ENCODE data around the gene PARD3. TPM values are rescaled to one million over a fixed set of nuclear protein-coding genes. Genes with fewer than 3 reads are reported as not detected.
"Not testable (repeated sequence)": the region's sequence is repeated elsewhere in the genome, so short reads cannot be mapped to it uniquely, and the experiment has no call there.

Gene PARD3
- total RNA-seq, 1 experiment from 2014 or later = 51.7 TPM

DNA sequence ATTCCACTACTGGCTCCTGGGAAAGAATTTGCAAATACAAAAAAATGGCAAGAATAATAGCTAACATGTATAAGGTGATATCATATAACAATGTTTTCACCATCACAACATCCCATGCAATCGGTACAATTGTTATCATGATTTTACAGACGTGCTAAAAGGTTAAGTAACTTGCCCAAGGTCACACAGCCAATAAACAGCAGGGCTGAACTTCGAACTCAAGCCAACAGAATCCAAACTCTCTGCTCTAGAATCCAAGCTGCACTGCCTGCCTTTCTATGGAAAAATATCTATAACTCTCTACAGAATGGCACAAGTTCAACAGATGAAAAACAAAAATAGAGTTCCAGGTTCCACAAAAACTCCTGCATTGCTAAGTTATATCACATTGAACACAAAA lies 160.9 kb downstream of the PARD3 start:
- no peak for DNase-seq (ENCODE audit: low read depth)

DNA sequence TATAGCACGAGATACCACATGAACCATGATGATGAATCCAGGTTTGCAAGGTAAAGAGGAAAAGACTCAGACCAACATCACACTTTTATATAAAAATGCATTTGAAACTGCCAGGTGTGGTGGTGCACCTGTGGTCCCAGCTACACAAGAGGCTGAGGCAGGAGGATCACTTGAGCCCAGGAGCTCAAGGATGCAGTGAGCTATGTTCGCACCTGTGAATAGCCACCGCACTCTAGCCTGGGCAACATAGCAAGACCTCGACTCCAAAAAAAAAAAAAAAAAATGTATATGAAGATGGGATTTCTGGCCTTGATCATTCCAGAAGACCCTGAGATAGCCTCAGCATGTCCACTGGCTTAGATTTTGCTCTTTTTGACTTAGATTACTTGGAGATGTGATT lies 161.6 kb downstream of the PARD3 start:
- DNase-seq (ENCODE audit: low read depth) = no peak

DNA sequence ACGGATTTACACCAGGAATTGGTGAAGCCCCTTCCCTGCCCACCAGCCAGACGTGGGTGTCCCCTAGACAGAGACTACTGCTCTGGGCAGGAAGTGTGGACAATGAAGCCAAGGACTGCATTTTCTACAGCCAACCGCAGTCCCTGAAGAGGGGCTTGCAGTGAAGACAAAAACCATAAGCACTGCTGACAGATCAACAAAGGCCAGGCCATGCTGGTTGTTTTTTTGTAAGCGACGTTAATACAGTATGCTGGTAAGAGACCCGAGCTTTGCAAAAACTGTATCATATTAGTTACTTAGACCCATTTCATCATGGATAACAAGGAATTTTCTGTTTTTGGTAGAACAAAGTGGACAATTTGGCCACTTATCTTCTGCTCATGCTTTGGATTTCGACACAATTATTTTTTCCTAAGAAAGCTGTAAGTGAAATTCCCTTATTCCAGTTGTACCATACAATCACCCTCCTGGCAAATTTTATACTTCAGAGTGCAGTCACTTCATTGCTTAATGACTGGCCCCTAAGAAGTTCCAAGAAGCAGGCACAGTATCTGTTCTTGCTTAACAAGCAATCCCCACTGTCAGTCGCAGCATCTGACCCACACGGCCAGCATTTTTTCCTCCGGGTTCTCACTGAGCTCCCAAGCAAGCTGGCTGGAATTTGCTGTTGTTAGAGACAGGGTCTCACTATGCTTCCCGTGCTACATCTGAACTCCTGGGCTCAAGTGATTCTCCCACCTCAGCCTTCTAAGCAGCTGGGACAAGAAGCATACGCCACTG lies 163.5 kb downstream of the PARD3 start:
- no peak for DNase-seq (ENCODE audit: low read depth)

DNA sequence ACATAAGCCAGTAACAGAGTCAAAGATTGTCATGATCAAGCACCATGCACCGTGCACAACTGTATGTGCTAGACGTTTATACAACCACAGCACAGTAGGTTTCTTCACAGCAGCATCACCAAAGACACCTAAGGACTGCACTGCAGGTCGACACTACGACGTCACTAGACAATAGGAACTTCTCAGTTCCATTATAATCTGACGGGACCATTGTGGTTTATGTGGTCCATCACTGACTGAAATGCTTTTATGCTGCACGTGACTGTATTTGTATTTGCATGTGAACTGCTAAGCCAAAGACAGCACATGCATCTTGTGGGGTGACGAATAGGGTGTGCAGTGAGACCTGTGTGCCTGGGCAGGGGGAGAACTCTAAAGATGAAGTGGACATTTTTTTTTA lies 164.9 kb downstream of the PARD3 start:
- DNase-seq (ENCODE audit: low read depth) = no peak

DNA sequence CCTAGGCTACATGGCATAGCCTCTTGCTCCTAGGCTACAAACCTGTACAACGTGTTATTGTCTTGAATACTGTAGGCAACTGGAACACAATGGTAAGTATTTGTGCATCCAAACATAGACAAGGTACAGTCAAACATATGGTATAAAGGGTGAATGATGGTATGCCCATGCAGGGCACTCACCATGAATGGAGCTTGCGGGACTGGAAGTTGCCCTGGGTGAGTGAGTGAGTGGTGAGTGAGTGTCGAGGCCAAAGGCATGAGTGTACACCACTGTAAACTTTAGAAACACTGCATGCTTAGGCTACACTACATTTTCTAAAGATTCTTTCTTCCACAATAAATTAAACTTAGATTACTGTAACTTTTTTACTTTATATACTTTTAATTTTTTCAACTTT lies 165.7 kb downstream of the PARD3 start:
- DNase-seq (ENCODE audit: low read depth) = no peak

DNA sequence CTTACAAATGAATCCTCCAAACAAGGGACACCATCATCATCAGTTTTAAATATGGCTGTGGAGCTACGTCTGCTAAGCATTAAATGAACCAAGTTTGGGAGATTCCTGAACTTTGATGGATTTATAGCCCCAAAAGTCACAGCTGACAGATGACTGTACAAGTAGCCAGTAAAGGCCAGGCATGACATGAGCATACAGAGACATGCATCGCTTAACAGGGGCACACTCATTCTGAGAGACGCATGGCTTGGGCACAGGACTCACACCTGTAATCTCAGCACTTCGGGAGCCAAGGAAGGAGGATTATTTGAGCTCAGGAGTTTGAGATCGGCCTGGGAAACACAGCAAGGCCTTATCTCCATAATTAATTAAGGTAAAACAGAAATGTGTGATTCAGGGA lies 166.2 kb downstream of the PARD3 start:
- no peak for DNase-seq (ENCODE audit: low read depth)

DNA sequence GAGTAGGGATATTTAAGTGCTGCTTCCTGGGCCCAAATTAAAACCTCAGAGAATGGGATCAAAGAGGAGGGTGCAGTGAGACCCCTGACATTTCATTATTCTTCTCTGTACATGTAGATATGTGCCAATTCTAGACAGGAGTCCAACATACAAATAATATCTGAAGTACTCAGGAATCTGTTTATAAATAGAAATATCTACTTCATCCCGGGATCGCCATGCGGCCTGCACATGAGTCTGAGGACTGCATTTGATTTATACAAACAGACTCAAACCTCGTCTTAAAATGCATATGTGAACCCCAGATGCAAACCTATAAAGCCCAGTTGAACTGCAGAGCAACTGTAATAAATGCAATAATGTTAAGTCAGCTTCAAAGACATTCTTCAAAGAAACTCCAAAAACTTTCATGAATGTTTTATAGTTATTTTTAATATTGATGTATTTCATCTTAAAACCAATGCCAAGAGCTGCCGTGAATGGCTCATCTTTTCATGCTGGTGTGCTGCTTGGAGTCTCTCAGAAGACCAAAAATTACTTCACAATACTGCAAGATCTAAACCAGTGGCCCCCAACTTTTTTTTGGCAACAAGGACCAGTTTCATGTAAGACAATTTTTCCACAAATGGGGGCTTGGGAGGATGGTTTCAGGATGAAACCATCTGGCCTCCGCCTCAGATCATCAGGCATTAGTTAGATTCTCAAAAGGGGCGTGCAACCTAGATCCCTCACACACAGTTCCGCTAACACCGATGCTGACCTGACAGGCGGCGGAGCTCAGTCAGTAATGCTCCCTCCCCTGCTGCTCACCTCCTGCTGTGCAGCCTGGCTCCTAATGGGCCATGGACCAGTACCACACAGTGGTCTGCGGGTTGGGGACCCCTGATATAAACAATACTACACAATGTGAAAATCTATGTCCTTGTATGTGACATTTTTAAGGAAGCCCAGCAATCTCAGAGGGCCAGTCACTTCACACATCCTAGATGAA lies 166.9 kb downstream of the PARD3 start:
- no peak for DNase-seq (ENCODE audit: low read depth)

DNA sequence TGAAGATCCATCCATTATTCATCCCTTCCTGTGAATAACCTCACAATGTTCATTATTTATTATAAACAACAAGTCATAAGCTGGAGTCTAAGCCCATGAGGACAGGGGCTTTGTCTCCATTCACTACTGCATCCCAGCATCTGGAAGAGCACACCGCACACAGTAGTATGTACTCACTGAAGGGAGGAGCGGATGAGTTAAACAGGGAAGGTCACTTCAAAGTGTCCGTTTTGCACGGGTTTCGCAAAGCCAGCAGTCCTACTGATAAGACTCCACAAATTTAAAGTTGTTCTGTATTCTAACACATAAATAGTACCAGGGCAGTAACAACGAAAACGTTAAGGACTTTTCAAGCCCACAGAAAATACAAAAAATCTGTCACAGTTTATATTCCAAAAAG lies 167.9 kb downstream of the PARD3 start:
- no peak for DNase-seq (ENCODE audit: low read depth)

DNA sequence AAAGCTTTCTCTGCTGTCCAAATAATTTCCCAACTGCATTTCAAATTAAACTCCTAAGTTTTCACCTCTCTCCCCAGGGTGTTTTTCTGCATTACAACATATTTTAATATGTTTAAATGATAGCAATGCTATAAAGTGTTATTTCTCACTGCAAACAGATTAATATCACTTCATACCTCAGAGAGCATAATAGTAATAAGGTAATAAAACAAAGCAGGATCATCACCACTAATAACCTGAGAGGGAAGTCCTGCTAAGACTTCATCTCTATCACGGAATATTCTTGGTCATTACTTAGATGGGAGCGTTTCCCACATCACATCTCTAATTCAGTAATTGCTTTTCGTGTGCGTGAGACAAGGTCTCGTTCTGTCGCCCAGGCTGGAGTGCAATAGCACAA lies 168.8 kb downstream of the PARD3 start:
- DNase-seq (ENCODE audit: low read depth) = no peak

DNA sequence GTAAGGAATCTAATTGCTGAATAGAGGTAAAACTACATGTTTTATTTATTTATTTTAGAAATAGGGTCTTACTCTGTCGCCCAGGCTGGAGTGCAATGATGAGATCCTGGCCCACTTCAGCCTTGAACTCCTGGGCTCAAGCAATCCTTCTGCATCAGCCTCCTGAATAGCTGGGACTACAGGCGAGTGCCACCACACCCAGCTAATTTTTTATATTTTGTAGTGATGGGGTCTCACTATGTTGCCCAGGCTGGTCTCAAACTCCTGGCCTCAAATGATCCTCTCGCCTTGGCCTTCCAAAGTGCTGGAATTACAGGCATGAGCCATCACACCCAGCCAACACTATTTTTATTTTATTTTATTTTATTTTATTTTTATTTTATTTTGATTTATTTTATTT lies 170.3 kb downstream of the PARD3 start:
- not testable (repeated sequence) for DNase-seq (ENCODE audit: low read depth)

DNA sequence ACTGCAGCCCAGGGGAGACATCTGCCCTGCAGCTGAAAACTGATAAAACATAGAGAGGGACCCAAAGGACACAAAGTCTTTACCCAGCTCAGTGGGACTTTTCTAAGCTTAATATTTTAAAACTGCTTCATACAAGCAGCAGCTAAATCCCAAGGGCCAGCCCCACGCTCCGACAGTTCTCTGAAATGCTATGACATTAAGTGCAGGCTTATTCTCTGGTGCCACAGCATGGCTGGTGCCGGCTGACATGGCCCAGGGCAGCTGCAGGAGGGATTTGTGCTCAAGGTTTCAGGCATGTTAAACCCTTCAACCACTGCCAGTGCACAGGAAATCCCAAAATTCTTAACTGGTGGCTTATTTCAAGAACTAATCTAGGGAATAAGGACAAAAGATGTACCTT lies 170.9 kb downstream of the PARD3 start:
- no peak for DNase-seq (ENCODE audit: low read depth)

DNA sequence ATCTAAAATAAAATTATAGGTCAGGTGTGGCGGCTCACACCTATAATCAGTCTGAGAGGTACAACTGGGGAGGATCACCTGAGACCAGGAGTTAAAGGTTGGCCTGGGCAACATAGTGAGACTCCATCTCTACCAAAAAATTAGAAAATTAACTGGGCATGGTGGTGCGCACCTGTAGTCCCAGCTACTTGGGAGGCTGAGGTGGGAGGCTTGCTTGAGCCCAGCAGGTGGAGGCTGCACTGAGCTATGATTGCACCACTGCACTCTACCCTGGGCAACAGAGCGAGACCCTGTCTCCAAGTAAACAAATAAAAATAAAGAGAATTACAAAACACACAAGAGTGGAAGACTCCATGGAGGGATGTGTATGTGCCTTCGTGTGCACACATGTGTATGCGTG lies 171.5 kb downstream of the PARD3 start:
- no peak for DNase-seq (ENCODE audit: low read depth)

DNA sequence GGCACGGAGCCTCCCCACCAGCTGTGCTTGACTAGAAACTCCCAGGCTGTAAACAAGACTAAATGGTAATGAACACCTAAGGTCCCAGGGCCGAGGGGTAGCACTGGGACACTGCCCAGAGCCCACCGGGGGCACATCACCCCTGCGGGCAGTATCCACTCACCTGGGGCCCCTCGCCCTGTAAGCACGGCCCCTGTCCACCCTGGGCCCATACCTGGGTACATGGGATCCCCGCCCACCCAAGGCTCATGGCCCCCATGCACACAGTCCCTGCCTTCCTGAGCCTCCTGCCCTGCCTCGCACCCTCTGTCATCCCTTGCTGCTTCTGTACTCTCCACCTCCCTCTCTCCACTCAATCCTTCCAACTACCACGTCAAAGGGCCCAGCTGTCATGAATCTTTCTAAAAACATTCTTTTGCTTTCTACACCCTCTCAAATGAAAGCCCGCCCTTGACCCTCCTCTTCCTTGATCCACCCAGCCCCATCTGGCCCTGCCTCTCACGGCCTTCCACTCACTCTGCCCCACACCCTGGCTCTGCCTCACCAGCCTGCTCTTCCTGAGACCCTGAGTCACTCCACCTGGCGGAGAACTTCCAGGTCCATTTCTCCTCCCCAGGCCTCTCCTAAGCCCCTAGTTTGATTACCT lies 173.1 kb downstream of the PARD3 start:
- peak; percentile 73 for DNase-seq (ENCODE audit: low read depth)

DNA sequence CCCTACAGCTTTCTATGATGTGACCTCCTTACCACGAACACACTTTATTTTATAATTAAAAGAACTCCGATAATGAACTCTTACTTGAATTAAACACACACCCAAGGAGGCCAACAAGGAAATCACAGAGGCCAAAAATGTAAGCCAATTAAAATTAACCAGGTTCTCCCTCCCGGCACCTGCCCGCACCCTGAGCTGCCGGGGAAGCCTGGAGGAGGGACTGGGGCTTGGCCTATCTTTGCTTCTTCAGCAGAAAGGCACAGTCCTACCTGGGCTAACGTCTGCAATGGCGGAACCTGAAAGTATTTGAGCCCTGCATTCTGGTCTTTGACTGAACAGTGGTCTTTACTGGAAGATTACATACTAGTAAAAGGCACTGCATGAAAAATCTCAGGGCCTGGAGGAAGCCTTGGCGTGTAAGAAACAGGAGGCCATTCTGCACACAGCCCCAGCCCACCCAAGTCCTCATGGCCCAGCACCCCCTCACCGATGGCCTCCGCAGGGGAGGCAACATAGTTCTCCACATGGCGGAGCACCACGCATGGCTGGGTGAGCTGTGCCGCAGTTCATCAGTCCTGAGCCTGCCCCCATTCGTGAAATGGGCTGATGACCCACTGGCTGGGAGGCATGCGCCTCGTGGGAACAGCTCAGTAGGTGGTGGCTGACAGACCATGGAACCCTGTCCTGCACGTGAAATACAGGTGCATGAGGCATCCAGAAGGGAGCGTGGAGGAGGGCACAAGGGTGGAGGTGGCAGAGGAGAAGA lies 173.8 kb downstream of the PARD3 start:
- no peak for DNase-seq (ENCODE audit: low read depth)

DNA sequence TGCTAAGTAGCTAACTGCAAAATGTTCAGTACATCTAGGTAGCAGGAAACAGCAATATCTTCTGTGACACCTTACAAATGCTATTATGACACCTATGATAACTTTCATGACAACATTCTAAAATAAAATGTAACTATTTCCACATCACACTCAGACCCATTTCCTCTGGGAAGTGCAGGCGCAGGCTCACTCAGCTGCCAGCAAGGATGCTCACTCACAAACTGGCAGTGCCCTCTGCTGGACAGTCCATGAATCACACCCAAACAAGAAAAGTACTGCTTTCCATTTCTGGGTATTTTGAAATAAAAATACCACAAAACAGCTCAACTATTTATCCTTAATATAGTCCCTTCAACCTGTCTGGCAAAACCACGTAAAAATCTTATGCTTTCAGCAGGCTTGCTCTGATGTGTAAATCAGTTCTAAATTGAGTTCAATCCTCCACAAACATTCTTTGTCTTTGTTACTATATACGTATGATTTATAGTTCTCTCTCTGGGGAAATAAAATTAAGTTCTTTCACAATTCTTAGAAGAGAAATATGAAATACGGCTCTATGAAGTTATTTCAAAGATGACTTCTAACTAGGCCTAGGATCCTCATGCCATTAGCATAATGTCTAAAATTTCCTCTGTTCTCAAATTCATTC lies 176.6 kb downstream of the PARD3 start:
- DNase-seq (ENCODE audit: low read depth) = peak; percentile 78

DNA sequence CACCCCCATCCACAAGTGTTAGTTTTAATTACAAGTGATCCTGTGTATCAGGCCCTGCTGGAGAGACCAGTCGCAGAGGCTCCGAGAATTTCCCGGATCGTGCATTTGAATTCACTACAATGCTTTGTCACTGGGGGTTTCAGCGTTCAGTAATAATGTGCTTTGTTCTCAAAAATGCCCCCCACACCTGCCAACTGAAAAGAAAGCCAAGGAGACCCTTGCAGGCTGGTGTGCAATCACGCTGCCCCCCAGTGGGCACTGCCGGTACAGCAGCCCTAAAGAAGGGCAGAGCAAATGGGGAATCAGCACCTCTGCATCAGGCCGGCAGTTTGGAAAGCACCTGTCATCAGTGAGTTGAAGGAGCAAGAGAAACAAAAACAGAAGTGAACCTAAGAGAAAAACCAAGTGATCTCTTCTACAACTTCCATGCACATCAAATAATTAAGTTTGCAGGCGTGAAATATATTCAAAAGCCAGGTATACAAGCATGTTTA lies 177.6 kb downstream of the PARD3 start:
- peak; percentile 47 for DNase-seq (ENCODE audit: low read depth)

DNA sequence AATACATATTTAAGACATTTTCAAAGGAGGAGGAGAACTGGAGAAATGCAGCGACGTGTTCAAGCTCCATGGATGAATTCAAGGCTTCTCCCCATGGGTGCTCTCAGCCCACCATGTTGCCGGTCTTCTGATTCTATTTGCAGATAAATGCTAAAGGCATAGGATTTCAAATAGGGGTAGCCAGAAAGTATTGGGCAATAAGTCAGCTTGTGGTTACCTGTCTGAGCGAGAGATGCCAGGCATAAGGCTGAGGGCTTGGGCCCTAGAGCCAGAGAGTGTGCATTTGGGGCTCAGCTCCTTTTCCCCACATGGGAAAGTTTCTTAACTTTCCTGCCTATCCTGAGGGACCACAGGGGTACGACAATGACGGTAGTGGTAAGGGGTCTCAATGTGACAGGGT lies 180.0 kb downstream of the PARD3 start:
- DNase-seq (ENCODE audit: low read depth) = no peak

DNA sequence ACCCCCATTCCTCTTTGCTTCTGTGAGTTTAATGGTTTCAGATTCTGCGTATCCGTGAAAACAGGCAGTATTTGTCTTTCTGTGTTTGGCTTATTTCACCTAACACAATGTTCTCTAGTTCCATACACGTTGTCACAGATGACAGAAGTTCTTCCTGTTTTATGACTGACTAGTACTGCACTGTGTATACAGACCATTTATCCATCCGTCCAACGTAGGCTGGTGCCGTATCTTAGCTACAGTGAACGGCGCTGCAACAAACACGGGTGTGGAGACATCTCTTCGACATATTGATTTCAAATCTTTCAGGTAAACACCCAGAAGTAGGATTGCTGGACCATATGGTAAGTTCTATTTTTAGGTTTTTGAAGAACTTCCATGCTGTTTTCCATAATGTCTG lies 181.7 kb downstream of the PARD3 start:
- DNase-seq (ENCODE audit: low read depth) = no peak

DNA sequence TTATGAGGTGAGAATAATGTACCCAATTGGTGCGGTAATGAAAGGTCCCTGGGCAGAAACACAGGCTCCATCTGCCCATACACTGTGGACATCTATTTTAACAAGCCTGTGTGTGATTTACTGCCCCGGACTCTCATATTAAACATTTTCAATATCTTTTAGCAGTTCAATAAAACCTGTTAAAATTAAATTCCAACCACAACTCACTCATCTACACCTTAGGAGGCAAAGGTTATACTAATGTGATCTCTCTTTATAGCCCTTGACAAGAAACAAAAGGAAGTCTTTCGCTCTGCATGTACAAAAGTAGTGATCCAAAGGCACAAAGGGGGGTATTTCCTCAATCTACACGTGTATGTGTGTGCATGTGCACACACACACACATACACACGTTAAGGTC lies 186.0 kb downstream of the PARD3 start:
- DNase-seq (ENCODE audit: low read depth) = no peak

DNA sequence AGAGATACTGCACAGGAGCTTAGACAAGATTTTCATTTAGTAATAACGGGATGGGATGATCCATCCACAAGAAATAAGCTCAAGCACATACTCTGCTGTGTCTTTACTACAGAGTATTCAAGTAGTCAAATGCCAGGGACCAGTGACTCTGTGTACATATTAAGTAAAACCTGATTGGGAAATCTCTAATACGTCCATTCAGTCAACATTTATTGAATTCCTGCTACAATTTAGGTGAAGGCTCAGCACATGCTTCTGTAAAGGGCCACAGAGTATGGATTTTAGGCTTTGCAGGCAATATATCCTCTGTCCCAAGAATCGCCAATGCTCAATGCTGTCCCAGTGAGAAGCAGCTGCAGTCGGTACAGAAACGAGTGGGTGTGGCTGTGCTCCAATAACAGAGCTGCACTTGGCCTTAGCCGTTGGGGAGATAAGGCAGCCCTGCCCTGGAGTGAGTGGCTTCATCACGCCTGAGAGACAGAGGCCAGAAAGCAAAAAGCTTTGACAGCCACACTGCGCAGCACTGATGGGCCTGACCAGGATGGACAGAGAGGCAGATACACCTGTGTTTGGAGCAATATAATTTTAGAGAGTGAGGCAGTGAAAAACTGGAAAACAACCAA lies 186.8 kb downstream of the PARD3 start:
- peak; percentile 59 for DNase-seq (ENCODE audit: low read depth)
